Measurements from ENCODE around the gene NOS1AP.

NOS1AP gene

DNA sequence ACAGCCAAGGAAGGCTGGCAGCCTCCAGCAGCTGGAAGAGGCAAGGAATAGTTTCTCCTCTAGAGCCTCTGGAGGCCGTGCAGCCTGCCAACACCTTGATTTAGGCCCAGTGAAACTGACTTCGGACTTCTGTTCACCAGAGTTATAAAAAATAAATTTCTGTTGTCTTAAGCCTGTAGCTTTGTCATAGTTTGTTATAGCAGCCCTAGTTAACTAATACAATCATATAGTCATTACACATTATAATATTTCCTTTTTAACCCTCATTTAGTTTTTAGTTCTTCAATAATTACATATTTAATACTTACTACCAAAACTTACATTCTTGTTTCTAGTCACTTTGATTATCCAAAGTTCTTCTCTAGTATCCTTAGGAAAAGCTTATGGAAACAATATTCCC lies 20.3 kb downstream of the NOS1AP start:
- no peak for DNase-seq (ENCODE audit: low read depth, low spot score)

DNA sequence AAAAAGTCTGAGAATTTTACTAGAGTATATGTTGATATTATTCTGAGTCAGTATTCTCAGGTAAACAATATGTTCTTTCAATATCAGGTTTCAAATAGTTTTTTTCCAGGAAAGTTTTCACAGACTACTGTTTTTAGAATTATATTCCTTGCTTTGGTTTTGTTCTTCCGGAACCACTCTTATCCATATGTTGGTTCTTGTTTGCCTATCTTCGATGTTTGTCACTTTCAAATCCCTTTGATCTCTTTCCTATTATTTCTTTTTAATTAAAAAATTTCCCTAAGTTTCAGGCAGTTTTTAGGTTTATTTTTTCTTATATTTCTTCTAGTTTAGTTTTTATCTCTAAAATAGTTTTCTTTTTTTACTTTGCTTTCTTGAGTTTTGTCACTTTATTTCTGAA lies 20.9 kb downstream of the NOS1AP start:
- no peak for DNase-seq (ENCODE audit: low read depth, low spot score)

DNA sequence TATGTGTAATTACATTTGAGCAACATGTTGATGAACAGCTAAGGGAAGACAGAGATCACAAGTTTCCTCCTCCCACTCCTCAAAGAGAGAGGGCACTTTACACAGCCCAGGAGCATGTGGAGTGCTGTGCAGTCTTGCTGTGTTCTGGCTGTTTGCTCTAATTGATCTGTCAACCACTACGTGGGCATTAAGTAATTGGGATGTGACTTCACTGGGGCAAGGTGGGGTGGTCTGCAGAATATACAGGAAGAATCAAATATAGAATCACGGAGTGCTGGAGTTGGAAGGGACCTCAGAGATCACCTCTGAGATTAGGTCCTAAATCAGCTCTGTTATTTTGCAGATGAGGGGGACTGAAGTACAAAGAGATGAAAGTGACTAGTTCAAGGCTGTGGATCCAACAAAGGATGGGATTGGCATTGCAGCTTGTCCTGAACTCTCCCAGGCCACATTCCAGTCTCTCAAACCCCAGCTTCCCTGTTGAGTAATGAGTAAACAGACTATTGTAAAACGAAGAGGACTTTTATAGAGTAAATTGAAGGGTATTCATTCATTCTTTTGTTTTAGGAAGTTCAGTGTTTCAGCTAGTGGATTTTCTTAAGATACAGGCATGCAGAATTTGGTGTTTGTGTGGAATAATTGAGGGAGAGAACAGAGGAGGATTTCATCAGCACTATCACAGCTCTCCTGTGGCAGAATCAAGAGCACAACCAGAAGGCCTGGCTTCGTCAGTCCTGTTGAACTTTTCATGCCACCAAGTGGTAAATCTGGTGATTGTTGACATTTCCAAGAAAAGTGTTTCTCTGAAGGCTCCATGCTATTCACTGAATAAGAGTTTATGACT lies 22.4 kb downstream of the NOS1AP start:
- DNase-seq (ENCODE audit: low read depth, low spot score): no peak

GRCh38 chr1:162093095-162093494 lies 23.6 kb downstream of the NOS1AP start:
- no peak for DNase-seq (ENCODE audit: low read depth, low spot score)

GRCh38 chr1:162094271-162094670 lies 24.8 kb downstream of the NOS1AP start:
- DNase-seq (ENCODE audit: low read depth, low spot score): no peak

GRCh38 chr1:162094723-162095122 lies 25.2 kb downstream of the NOS1AP start:
- DNase-seq (ENCODE audit: low read depth, low spot score): no peak

- no peak for DNase-seq (ENCODE audit: low read depth, low spot score)
Observed at GRCh38 chr1:162107911-162108310, 38.4 kb downstream of the NOS1AP start.

DNA sequence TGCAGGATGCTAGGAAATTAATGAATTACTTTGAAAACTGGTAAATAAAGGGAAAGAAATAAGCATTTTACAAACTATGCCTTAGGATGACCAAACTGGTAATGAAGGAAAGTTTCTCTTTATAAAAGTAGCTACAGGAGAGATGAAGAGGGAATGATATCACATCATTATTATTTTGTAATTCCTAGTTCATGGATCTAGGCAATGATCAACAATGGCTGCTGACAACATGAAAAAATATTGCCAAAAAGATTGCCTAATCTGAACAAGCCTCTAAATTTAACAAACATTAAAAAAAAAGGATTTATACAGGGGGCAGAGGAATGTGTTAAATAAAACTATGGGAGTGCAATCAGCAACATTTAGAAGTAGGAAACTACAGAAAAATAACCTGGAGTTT lies 38.9 kb downstream of the NOS1AP start:
- no peak for DNase-seq (ENCODE audit: low read depth, low spot score)

GRCh38 chr1:162110910-162111309 lies 41.4 kb downstream of the NOS1AP start:
- DNase-seq (ENCODE audit: low read depth, low spot score): no peak

DNA sequence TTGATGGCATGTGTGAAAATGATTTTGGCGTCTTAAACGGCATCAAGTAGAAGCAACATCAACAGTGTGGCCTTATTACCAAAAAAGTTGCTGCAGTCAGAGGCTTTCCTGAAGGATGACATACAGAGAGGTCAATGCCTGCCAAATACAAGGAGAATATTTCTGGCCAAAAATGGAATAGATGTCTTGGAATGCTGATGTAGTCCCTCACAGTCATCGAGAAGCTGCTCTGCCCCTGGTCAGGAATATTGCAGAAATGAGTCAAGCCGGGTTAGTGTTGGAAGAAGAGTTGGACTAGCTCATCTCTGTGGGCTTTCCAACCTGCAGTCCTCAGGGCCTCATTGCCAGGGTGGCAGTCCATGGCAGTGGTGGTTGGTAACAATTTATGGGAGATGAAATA lies 42.1 kb downstream of the NOS1AP start:
- DNase-seq (ENCODE audit: low read depth, low spot score): no peak

DNA sequence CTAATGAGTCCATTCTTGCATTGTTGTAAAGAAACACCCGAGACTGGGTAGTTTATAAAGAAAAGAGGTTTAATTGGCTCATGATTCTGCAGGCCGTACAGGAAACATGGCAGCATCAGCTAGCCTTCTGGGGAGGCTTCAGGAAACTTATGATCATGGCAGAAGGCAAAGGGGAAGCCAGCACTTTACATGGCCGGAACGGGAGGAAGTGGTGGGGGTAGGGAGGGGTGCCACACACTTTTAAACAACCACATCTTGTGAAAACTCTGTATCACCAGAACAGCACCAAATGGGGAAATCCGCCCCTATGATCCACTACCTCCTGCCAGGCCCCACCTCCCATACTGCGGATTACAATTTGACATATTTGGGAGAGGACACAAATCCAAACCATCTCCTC lies 43.9 kb downstream of the NOS1AP start:
- DNase-seq (ENCODE audit: low read depth, low spot score): no peak

GRCh38 chr1:162117039-162117774 lies 47.7 kb downstream of the NOS1AP start:
- DNase-seq (ENCODE audit: low read depth, low spot score): no peak

DNA sequence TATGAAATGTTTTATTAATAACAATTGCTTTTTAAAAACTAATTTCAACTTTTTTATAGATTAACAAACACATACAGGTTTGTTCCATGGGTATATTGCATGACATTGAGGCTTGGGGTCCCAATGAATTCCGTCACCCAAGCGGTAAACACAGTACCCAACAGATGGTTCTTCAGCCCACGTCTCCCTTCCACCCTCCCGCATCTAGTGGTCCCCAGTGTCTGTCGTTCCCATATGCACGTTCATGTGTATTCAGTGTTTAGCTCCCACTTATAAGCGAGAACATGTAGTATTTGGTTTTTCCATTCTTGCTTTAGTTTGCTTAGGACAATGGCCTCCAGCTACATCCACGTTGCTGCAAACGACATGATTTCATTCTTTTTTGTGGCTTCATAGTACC lies 48.6 kb downstream of the NOS1AP start:
- no peak for DNase-seq (ENCODE audit: low read depth, low spot score)

GRCh38 chr1:162128693-162129356 lies 59.3 kb downstream of the NOS1AP start:
- no peak for DNase-seq (ENCODE audit: low read depth, low spot score)

DNA sequence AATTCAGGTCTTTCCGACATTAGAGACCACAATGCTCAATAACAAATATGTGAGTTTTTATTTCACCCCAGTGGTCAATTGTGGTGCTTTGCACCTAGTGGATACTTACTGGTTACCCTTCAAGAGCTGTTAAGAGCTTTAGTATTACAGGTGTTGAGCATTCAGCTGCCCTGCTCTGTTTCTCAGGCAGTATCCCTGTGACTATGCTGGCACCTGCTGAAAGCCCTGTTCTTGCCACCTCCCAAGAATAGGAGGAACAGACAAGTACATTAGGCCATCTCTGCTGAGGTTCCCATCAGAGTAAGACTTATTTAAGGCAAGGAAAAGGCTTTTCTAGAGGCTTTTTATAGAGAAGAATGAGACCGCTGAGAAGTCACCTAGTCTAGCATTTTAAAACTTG lies 60.8 kb downstream of the NOS1AP start:
- DNase-seq (ENCODE audit: low read depth, low spot score): no peak

- DNase-seq (ENCODE audit: low read depth, low spot score): no peak
Observed at GRCh38 chr1:162131400-162132321, 62.2 kb downstream of the NOS1AP start.

DNA sequence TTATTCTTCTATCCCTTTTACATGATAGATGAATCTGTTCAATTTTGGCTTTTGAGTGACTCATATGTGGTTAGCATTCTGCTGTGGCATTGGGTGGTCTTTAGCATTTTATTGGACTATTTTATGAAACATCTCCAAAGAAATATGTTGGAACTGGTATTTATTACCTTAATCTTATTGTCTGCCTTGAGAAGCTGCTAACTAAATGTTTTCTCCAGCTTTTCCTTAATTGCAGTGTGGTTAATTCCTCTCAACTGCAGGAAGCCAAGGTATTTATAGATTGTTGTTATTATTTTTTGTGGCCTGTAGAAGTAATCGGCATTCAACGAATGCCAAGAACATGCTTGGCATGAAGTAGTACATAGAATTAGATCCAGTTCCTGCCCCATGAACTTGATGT lies 64.1 kb downstream of the NOS1AP start:
- no peak for DNase-seq (ENCODE audit: low read depth, low spot score)

DNA sequence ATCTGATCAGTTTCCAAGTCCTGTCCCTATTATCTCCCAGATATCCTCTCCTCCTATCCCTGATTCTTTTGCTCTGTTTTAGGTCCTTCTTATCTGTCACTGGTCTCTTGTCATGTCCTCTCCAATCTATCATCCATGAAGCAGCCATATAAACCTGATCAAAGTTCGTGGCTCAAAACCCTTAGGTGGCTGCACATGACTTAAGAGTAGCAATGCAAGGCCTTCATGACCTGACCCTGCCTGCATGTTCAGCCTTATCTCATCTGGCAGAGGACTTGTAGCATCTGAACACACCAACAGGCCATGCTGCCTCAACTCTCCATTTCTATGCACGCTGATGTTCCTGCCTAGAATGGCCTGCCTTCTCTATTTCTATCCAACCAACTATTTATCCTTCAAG lies 65.2 kb downstream of the NOS1AP start:
- DNase-seq (ENCODE audit: low read depth, low spot score): no peak

DNA sequence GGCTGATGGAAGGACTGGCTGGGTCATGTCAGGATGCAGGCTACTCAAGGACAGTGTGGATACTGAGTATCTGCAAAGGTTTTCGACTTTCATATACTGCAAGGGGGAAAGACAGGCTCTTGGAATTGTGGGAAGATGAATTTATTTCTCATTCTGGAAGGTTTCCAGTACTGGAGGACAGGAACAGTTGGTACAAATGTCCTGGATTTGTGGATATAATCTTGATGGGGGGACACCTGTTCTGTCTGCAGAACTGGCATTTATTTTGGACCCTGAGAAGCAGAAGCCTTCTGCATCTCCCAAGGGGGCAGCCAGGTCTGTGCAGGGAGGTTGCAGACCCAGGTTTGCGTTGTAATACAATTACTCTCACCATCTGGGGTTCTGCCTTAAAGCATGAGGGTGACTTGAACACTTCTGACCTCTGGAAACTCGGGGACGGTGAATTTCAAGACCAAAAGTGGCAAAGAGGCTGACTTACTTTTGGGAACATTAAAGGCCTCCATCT lies 65.8 kb downstream of the NOS1AP start:
- no peak for DNase-seq (ENCODE audit: low read depth, low spot score)

DNA sequence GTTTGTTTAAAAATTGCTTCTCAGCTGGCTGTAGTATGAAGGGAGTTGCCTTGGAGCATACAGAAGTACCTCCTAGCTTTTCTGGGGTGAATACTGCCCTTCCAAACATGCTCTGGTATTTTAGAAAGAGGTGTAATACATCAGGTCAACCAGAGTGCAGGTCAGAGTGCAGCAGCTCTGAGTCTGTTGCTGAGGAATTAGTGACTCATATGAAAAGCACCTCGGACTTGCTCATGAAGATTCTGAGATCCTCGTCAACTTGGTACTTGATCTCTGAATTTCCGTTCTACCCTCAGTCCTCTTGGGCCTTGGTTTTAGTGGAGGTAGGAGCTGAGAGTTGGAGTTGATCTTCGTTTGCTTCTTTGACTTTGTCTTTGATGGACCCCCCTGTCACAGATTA lies 67.3 kb downstream of the NOS1AP start:
- DNase-seq (ENCODE audit: low read depth, low spot score): no peak

Measured in brain pericyte (primary cell).